Sigmoid colon (tissue), 7 donors: ENCODE data around the gene DENND1B. TPM values are rescaled to one million over a fixed set of nuclear protein-coding genes. Genes with fewer than 3 reads are reported as not detected.

ENCODE experiments used
- DNase-seq: peaks from one replicate; pipeline ENCODE4 v3.0.0-alpha.2; 2019
- H3K27ac ChIP-seq, 4 donors: fragments of 200-600 bp; sonication (generic); one replicate each; pipeline ENCODE4 v1.5.1; 2016 to 2019; ENCODE audit warnings: mild to moderate bottlenecking in 1 of 4
- H3K27me3 ChIP-seq, 3 donors: fragments of 200-600 bp; sonication (generic); one replicate each; pipeline ENCODE4 v1.5.1; 2019; ENCODE audit warnings: mild to moderate bottlenecking in 1 of 3
- H3K36me3 ChIP-seq, 4 donors: fragments of 200-600 bp; sonication (generic); one replicate each; pipeline ENCODE4 v1.5.1; 2016 to 2019
- H3K4me1 ChIP-seq, 4 donors: fragments of 200-600 bp; sonication (generic); one replicate each; pipeline ENCODE4 v1.5.1; 2017 to 2019
- H3K4me3 ChIP-seq, 4 donors: fragments of 200-600 bp; sonication (generic); one replicate each; pipeline ENCODE4 v1.5.1; 2017 to 2019; ENCODE audit warnings: mild to moderate bottlenecking in 2 of 4, moderate library complexity in 1 of 4
- H3K9me3 ChIP-seq, 4 donors: fragments of 200-600 bp in 3 of 4; sonication (generic) in 3 of 4; one replicate each; pipeline versions ENCODE4 v1.5.1 to v1.6.1; 2013 to 2019
- CTCF ChIP-seq, 4 experiments: fragments of 450-650 bp in 3 of 4; fragments of 200-600 bp in 1 of 4; IDR thresholded peaks; one replicate each; pipeline ENCODE4 v1.5.1; 2016 to 2019; ENCODE audit warnings: antibody characterized with exemption in 4 of 4, mild to moderate bottlenecking in 3 of 4, moderate library complexity in 2 of 4
- EP300 ChIP-seq, 4 donors: sonication (generic); formaldehyde crosslinking; IDR thresholded peaks; one replicate each; pipeline ENCODE4 v1.6.1; 2017; ENCODE audit warnings: antibody characterized with exemption in 4 of 4
- POLR2A ChIP-seq, 2 donors: fragments of 450-650 bp; IDR thresholded peaks; one replicate each; pipeline ENCODE4 v1.6.1; 2016; ENCODE audit warnings: antibody characterized with exemption in 2 of 2, mild to moderate bottlenecking in 2 of 2, moderate library complexity in 2 of 2
- POLR2AphosphoS5 ChIP-seq, 4 donors: sonication (generic); formaldehyde crosslinking; IDR thresholded peaks; one replicate each; pipeline ENCODE4 v1.6.1; 2017; ENCODE audit warnings: antibody characterized with exemption in 4 of 4
- WGBS, 2 donors: extraction: QIAGEN DNeasy Blood & Tissue Kit; methylation state at CpG; one replicate each; pipeline ENCODE4 v1.1.7; 2013; 5-methylcytosine and 5-hydroxymethylcytosine counted together
- intact Hi-C: fragments of 100-400 bp; cut with DNase I; formaldehyde crosslinking; loops from one replicate; pipeline ENCODE4 v1.15.1; 2023
- polyA plus RNA-seq, 3 donors: library from polyadenylated mRNA; stranded (reverse); fragments of 200-250 nt; gene quantifications; one replicate each; pipeline ENCODE4 v1.2.3, GENCODE V29; 2013
- total RNA-seq, 4 donors: library from RNA; depleted of rRNA; stranded (reverse); fragments of >200 nt; gene quantifications; one replicate each; pipeline ENCODE4 v1.1.0, GENCODE V29; 2016
- donor health status: healthy with polysubstance abuse.
- donor health status: Bipolar disorder and iron deficiency.
- donor health status: healthy.

DENND1B gene
- total and polyA plus RNA-seq, 7 donors = 6.6 to 16.8 (median 9.5) TPM

GRCh38 chr1:197677752-197678295 is 97.5 kb downstream of the DENND1B start:
- no peak for DNase-seq
- TF ChIP-seq EP300 (IDR thresholded peaks at IDR 0.05) (no peak), CTCF (IDR thresholded peaks at IDR 0.05) (no peak), POLR2AphosphoS5 (IDR thresholded peaks at IDR 0.05) (no peak), POLR2A (IDR thresholded peaks at IDR 0.05) (no peak)
- Histone ChIP-seq H3K27me3 (no peaks in the 10 kb centered on the region), H3K27ac (no peak overlapping the region), H3K36me3 (no peaks in the 10 kb centered on the region), H3K9me3 (no peaks in the 10 kb centered on the region), H3K4me3 (no peak overlapping the region), H3K4me1 (peaks cover 0 to 5% (median 0%) of the 10 kb centered on the region in 4 donors)
- intact Hi-C loops = no loop called here
- WGBS, 2 donors = 86 to 94% methylated on average over 4 of the region's 4 CpGs

- 92 to 95% methylated on average over 3 of the region's 3 CpGs for WGBS, 2 donors
- intact Hi-C loops = no loop called here
These were observed 98.0 kb downstream of the DENND1B start for GRCh38 chr1:197677313-197677712.

GRCh38 chr1:197675583-197676208 is 99.6 kb downstream of the DENND1B start:
- TF ChIP-seq CTCF (IDR thresholded peaks at IDR 0.05) (no peak), EP300 (IDR thresholded peaks at IDR 0.05) (no peak), POLR2AphosphoS5 (IDR thresholded peaks at IDR 0.05) (no peak), POLR2A (IDR thresholded peaks at IDR 0.05) (no peak)
- intact Hi-C loops = no loop called here
- H3K4me1 ChIP-seq = peaks cover 0 to 5% (median 0%) of the 10 kb centered on the region in 4 donors
- no peak for DNase-seq
- H3K36me3 ChIP-seq = no peaks in the 10 kb centered on the region
- no peak overlapping the region for H3K27ac ChIP-seq
- peak overlapping the region in 2 of 4 donors; percentile 11 for H3K4me3 ChIP-seq
- WGBS, 2 donors = 19 to 47% methylated on average over 5 of the region's 5 CpGs
- H3K9me3 ChIP-seq = no peaks in the 10 kb centered on the region
- no peaks in the 10 kb centered on the region for H3K27me3 ChIP-seq

More at GRCh38 chr1:197677313-197677712, 98.0 kb downstream of the DENND1B start:
- DNase-seq = no peak
- Histone ChIP-seq H3K36me3 (no peaks in the 10 kb centered on the region), H3K9me3 (no peaks in the 10 kb centered on the region), H3K27me3 (no peaks in the 10 kb centered on the region), H3K4me3 (no peak overlapping the region), H3K4me1 (peaks cover 0 to 5% (median 0%) of the 10 kb centered on the region in 4 donors), H3K27ac (no peak overlapping the region)
- TF ChIP-seq POLR2A (IDR thresholded peaks at IDR 0.05) = no peak
- TF ChIP-seq CTCF (IDR thresholded peaks at IDR 0.05) = no peak
- TF ChIP-seq POLR2AphosphoS5 (IDR thresholded peaks at IDR 0.05) = no peak
- no peak for TF ChIP-seq EP300 (IDR thresholded peaks at IDR 0.05)

- intact Hi-C loops = no loop called here
- Histone ChIP-seq H3K27me3 (no peaks in the 10 kb centered on the region), H3K36me3 (no peaks in the 10 kb centered on the region), H3K27ac (no peak overlapping the region), H3K4me3 (no peak overlapping the region), H3K9me3 (no peaks in the 10 kb centered on the region), H3K4me1 (peaks cover 0 to 5% (median 0%) of the 10 kb centered on the region in 4 donors)
- 94 to 98% methylated on average over 3 of the region's 3 CpGs for WGBS, 2 donors
- DNase-seq = no peak
- TF ChIP-seq CTCF (IDR thresholded peaks at IDR 0.05) = no peak
- TF ChIP-seq POLR2AphosphoS5 (IDR thresholded peaks at IDR 0.05) = no peak
- no peak for TF ChIP-seq POLR2A (IDR thresholded peaks at IDR 0.05)
- TF ChIP-seq EP300 (IDR thresholded peaks at IDR 0.05) = no peak
These were observed 101.0 kb downstream of the DENND1B start for GRCh38 chr1:197674286-197674685.
